GM12878 (cell line): ENCODE measurements around the gene C1orf50. TPM values are rescaled to one million over a fixed set of nuclear protein-coding genes. Genes with fewer than 3 reads are reported as not detected.

Experiments used
- ATAC-seq: fragments of 200-7000 bp; cut with Tn5 transposase; 3 replicates; pipeline ENCODE4 v1.9.1; 2020; ENCODE audit warnings: mild to moderate bottlenecking, moderate library complexity
- BruUV-seq: library from RNA; stranded (reverse); fragments of 400-500 nt; replicated peaks from 2 replicates; lab custom pipeline; 2021; lab: Mats Ljungman, UMichigan
- CTCF ChIA-PET: fragments of 300-600 bp; sonication (Branson Sonifier 250); formaldehyde crosslinking; extraction: SDS; loops from one replicate; lab custom pipeline; 2021; ENCODE audit warnings: inconsistent platforms; lab: Yijun Ruan, JAX
- POLR2A ChIA-PET: fragments of 350-600 bp; formaldehyde crosslinking; extraction: SDS; loops from one replicate; lab custom pipeline; 2021; ENCODE audit warnings: inconsistent platforms; lab: Charles Lee
- RAD21 ChIA-PET: fragments of 300-600 bp; sonication (Branson Sonifier 250); formaldehyde crosslinking; loops from one replicate; lab custom pipeline; 2023; ENCODE audit warnings: antibody characterized with exemption; ENCODE audit not compliant: unreplicated experiment; lab: Charles Lee
- SMC1A ChIA-PET: fragments of 300-600 bp; sonication (Branson Sonifier 250); formaldehyde crosslinking; loops from one replicate; lab custom pipeline; 2023; ENCODE audit not compliant: unreplicated experiment, uncharacterized antibody; lab: Charles Lee
- DNase-seq: peaks from one replicate; pipeline ENCODE4 v3.0.0-alpha.2; 2011; ENCODE audit warnings: low read depth, low spot score
- FAIRE-seq: peaks from 3 replicates; lab custom pipeline; 2011; peaks lifted over from hg19 to GRCh38; lab: Jason Lieb, UNC
- H2AFZ ChIP-seq: 2 replicates; pipeline ENCODE4 v1.6.0; 2011; ENCODE audit warnings: low read depth, low read length, control low read depth; ENCODE audit not compliant: control insufficient read depth
- H3K27ac ChIP-seq: 2 replicates; pipeline ENCODE4 v1.5.1; 2011; ENCODE audit warnings: control low read depth; ENCODE audit not compliant: control insufficient read depth, insufficient read depth
- H3K27me3 ChIP-seq, 2 experiments: replicated peaks in 1 of 2; 2 replicates each; pipeline versions ENCODE4 v1.6.0 to v1.6.1; 2011; ENCODE audit warnings: low read length in 1 of 2; ENCODE audit not compliant: control insufficient read depth in 2 of 2, insufficient read depth in 2 of 2
- H3K36me3 ChIP-seq, 2 experiments: 2 replicates each; pipeline ENCODE4 v1.5.1; 2011; ENCODE audit warnings: low read length in 1 of 2; ENCODE audit not compliant: control insufficient read depth in 2 of 2, insufficient read depth in 2 of 2
- H3K4me1 ChIP-seq: 2 replicates; pipeline ENCODE4 v1.6.1; 2011; ENCODE audit warnings: mild to moderate bottlenecking, low read length, moderate library complexity, mixed read lengths; ENCODE audit not compliant: control insufficient read depth, insufficient read depth
- H3K4me2 ChIP-seq: 2 replicates; pipeline ENCODE4 v1.6.0; 2011; ENCODE audit warnings: control low read depth; ENCODE audit not compliant: control insufficient read depth, insufficient read depth
- H3K4me3 ChIP-seq: fragments of 200-600 bp; sonication (generic); 2 replicates; pipeline ENCODE4 v1.5.1; 2016
- H3K79me2 ChIP-seq: 2 replicates; pipeline ENCODE4 v1.6.0; 2011; ENCODE audit warnings: low read length; ENCODE audit not compliant: control insufficient read depth, insufficient read depth
- H3K9ac ChIP-seq: 2 replicates; pipeline ENCODE4 v1.8.0; 2011; ENCODE audit warnings: low read length, control low read depth, mixed read lengths; ENCODE audit not compliant: control insufficient read depth, insufficient read depth
- H3K9me3 ChIP-seq: replicated peaks from 3 replicates; pipeline ENCODE4 v1.5.1; 2011; ENCODE audit warnings: mild to moderate bottlenecking, low read length; ENCODE audit not compliant: control insufficient read depth, insufficient read depth
- H4K20me1 ChIP-seq: 2 replicates; pipeline ENCODE4 v1.6.0; 2011; ENCODE audit not compliant: control insufficient read depth, insufficient read depth
- JUND ChIP-seq: IDR thresholded peaks from 2 replicates; pipeline ENCODE4 v1.6.1; 2012; ENCODE audit warnings: low read depth, mild to moderate bottlenecking, low read length, improper control_type of control experiment, moderate library complexity
- POLR2AphosphoS5 ChIP-seq: IDR thresholded peaks from 2 replicates; pipeline ENCODE4 v1.6.1; 2011; ENCODE audit warnings: mild to moderate bottlenecking, low read length, inconsistent platforms
- RBBP5 ChIP-seq: fragments of 200-600 bp; sonication (generic); conservative IDR thresholded peaks from 2 replicates; pipeline ENCODE4 v1.6.1; 2016
- RUNX3 ChIP-seq: IDR thresholded peaks from 2 replicates; pipeline ENCODE4 v1.6.1; 2012; ENCODE audit warnings: low read length, inconsistent platforms
- SPI1 ChIP-seq: IDR thresholded peaks from 2 replicates; pipeline ENCODE4 v1.6.1; 2011; ENCODE audit warnings: low read depth, mild to moderate bottlenecking, low read length, moderate library complexity, borderline replicate concordance; ENCODE audit not compliant: insufficient read depth
- SRF ChIP-seq, 2 experiments: IDR thresholded peaks; 2 replicates each; pipeline ENCODE4 v1.6.1; 2011; ENCODE audit warnings: low read depth in 2 of 2, low read length in 2 of 2, mild to moderate bottlenecking in 1 of 2, moderate library complexity in 1 of 2
- YBX1 ChIP-seq: fragments of 450-650 bp; IDR thresholded peaks from 2 replicates; pipeline ENCODE4 v1.6.1; 2016; ENCODE audit warnings: antibody characterized with exemption
- ZNF622 ChIP-seq: fragments of 450-650 bp; IDR thresholded peaks from 2 replicates; pipeline ENCODE4 v1.6.1; 2017; ENCODE audit warnings: mild to moderate bottlenecking, inconsistent platforms
- WGBS: methylation state at CpG from one replicate; pipeline ENCODE4 v1.1.6; 2016; ENCODE audit warnings: low lambda C conversion rate; ENCODE audit not compliant: insufficient replicate concordance, insufficient coverage; ENCODE audit errors: missing lambda C conversion rate; 5-methylcytosine and 5-hydroxymethylcytosine counted together
- in situ Hi-C: fragments of 300-500 bp; cut with MboI; formaldehyde crosslinking; loops from 9 replicates; pipeline ENCODE4 v1.14.3; 2018; ENCODE audit warnings: mixed read lengths
- intact Hi-C: fragments of 100-400 bp; cut with micrococcal nuclease; formaldehyde crosslinking; loops from one replicate; pipeline ENCODE4 v1.14.2; 2022; ENCODE audit not compliant: unreplicated experiment
- polyA plus RNA-seq, 11 experiments: library from polyadenylated mRNA; depleted of rRNA in 4 of 11; unstranded in 6 of 11; stranded (reverse) in 5 of 11; fragments of >200 nt; fragmentation: Nextera tagmentation in 4 of 11; fragmentation: Illumina TruSeq in 1 of 11; extraction: Ambion mirVana in 4 of 11; extraction: Trizol in 1 of 11; gene quantifications; 1 replicate in 1 of 11; 2 replicates in 10 of 11; pipeline versions ENCODE4 v1.2.1 to v1.2.3, GENCODE V29; 2011 to 2016; ENCODE audit warnings: inconsistent platforms in 2 of 11, missing spikeins in 2 of 11, low read depth in 1 of 11
- total RNA-seq, 4 experiments: library from RNA; depleted of rRNA in 3 of 4; stranded (reverse); fragments of >200 nt in 3 of 4; fragmentation: Illumina TruSeq in 1 of 4; extraction: Trizol in 1 of 4; gene quantifications; 2 replicates each; pipeline versions ENCODE4 v1.2.1 to v1.2.3, GENCODE V29; 2013 to 2021
- TF ChIP-seq, protein P1 (sequence below): fragments of 150-350 bp; IDR thresholded peaks from 2 replicates; pipeline ENCODE4 v1.6.1; 2016; ENCODE audit warnings: low read depth, low read length
- TF ChIP-seq, protein P2 (sequence below): fragments of 450-650 bp; IDR thresholded peaks from 2 replicates; pipeline ENCODE4 v1.6.1; 2017; ENCODE audit warnings: low read depth, mild to moderate bottlenecking, moderate library complexity

Gene C1orf50
- total and polyA plus RNA-seq, 10 of the 15 experiments (the other 5 are each of a cell fraction or from before 2014, with no cell fraction given), result 1.2 to 10.7 (median 6.7) TPM

DNA sequence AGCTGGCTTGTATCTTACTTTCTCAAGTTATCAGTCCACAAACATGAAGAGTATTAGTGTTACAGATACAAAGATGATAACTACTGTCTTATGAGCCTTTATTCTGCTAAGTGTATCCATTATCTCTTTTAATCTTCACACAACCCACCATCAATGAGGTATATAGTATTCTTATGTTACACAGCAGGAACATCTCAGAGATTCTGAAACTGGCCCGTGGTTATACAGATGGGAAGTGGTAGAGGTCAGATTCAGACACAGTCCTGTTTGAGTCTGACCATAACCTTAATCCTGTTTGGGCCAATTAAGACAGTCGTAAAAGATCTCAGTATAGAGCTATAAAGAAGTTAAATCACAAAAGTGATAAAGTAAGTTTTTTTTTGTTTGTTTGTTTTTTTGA is 12.7 kb downstream of the C1orf50 start:
- H3K79me2 ChIP-seq, result no peaks in the 10 kb centered on the region
- RAD21 ChIA-PET, result interaction anchor here (0.9 to 5.2 kb wide), 3 partner anchors 12 to 294 kb away, joined by 4 to 92 read pairs (median 25); partner anchors contain the start of genes C1orf50 and P3H1
- peaks cover 10 to 21% of the 10 kb centered on the region in 2 experiments for H3K36me3 ChIP-seq
- H2AFZ ChIP-seq, result no peak overlapping the region
- WGBS, result 19% methylated on average over 2 of the region's 2 CpGs
- no peak overlapping the region for H3K4me3 ChIP-seq
- SMC1A ChIA-PET, result interaction anchor here (1.1 to 5.6 kb wide), 5 partner anchors 12 to 295 kb away, joined by 4 to 53 read pairs (median 21); partner anchors contain the start of genes C1orf50 and P3H1
- POLR2A ChIA-PET, result interaction anchor here (0.5 to 1.9 kb wide), 3 partner anchors 13 to 296 kb away, joined by 3 to 7 read pairs (median 5); partner anchors contain the start of genes C1orf50, ERMAP and P3H1
- no peak for FAIRE-seq
- H3K9ac ChIP-seq, result no peak overlapping the region
- peaks cover 5% of the 10 kb centered on the region; the same call in 1 of the 2 replicates for H3K4me1 ChIP-seq
- peak; percentile 88 for ATAC-seq
- intact Hi-C loops (loop anchor here (2.0 kb wide), 1 partner anchor 133 kb away; no protein-coding TSS in a partner anchor), in situ Hi-C loops (loop anchor here (5.0 kb wide), 1 partner anchor 288 kb away; no protein-coding TSS in a partner anchor)
- no peaks in the 10 kb centered on the region for H4K20me1 ChIP-seq
- H3K27me3 ChIP-seq, result no peaks in the 10 kb centered on the region
- no peak overlapping the region for H3K27ac ChIP-seq
- CTCF ChIA-PET, result interaction anchor here (0.9 to 2.1 kb wide), 7 partner anchors 9 to 297 kb away, joined by 3 to 39 read pairs (median 4); partner anchors contain the start of genes ERMAP and SVBP
- no TSS peak for BruUV-seq
- H3K9me3 ChIP-seq, result no peaks in the 10 kb centered on the region
- H3K4me2 ChIP-seq, result no peak overlapping the region
- DNase-seq, result no peak
- TF ChIP-seq SPI1, result peak; percentile 53; the same call in 1 of the 2 replicates
- TF ChIP-seq SRF (IDR thresholded peaks at IDR 0.05; ENCODE audit: low read depth in 2 of 2, low read length in 2 of 2), result no peak
- peak; percentile 27; the same call in 1 of the 2 replicates for TF ChIP-seq RUNX3

DNA sequence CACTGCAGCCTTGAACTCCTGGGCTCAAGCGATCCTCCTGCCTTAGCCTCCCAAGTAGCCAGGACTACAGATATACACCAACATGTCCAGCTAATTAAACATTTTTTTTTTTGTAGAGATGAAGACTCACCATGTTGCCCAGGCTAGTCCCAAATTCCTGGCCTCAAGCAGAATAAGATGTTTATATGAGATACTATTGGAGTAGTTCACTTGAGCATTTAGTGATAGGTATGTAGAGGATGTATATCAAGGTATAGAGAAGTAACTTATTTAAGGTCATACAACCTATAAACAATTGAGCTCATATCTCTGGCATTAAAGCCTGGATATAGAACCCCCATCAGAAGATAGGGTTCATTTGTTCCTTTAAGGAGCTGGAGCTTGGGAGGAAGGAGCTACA is 13.1 kb downstream of the C1orf50 start:
- ChIA-PET CTCF (interaction anchor here (1.0 to 2.0 kb wide), 5 partner anchors 10 to 294 kb away, joined by 3 to 39 read pairs (median 4); no protein-coding TSS in a partner anchor), SMC1A (interaction anchor here (0.6 to 5.6 kb wide), 7 partner anchors 12 to 295 kb away, joined by 3 to 53 read pairs (median 21); partner anchors contain the start of genes C1orf50, P3H1 and ZNF691), RAD21 (interaction anchor here (0.9 to 5.2 kb wide), 4 partner anchors 12 to 293 kb away, joined by 4 to 92 read pairs (median 14); partner anchors contain the start of genes C1orf50 and P3H1), POLR2A (interaction anchor here (0.5 to 1.3 kb wide), 2 partner anchors 36 to 295 kb away, joined by 3 to 5 read pairs; partner anchors contain the start of gene ERMAP)
- Histone ChIP-seq H3K4me1 (peaks cover 5% of the 10 kb centered on the region; the same call in 1 of the 2 replicates), H3K79me2 (no peaks in the 10 kb centered on the region), H4K20me1 (no peaks in the 10 kb centered on the region), H3K9me3 (no peaks in the 10 kb centered on the region), H3K9ac (no peak overlapping the region), H3K27ac (no peak overlapping the region), H3K36me3 (peaks cover 8 to 17% of the 10 kb centered on the region in 2 experiments), H2AFZ (no peak overlapping the region), H3K4me3 (no peak overlapping the region), H3K27me3 (no peaks in the 10 kb centered on the region), H3K4me2 (no peak overlapping the region)
- ATAC-seq (no peak), FAIRE-seq (no peak), DNase-seq (no peak)
- WGBS, result 100% methylated on average over 1 of the region's 1 CpG
- intact Hi-C loops (no loop called here), in situ Hi-C loops (loop anchor here (5.0 kb wide), 1 partner anchor 287 kb away; no protein-coding TSS in a partner anchor)
- BruUV-seq, result no TSS peak
- TF ChIP-seq YBX1 (no peak), POLR2AphosphoS5 (no peak), ZNF622 (no peak), JUND (no peak), RBBP5 (no peak)
- TF ChIP-seq, protein P1, sequence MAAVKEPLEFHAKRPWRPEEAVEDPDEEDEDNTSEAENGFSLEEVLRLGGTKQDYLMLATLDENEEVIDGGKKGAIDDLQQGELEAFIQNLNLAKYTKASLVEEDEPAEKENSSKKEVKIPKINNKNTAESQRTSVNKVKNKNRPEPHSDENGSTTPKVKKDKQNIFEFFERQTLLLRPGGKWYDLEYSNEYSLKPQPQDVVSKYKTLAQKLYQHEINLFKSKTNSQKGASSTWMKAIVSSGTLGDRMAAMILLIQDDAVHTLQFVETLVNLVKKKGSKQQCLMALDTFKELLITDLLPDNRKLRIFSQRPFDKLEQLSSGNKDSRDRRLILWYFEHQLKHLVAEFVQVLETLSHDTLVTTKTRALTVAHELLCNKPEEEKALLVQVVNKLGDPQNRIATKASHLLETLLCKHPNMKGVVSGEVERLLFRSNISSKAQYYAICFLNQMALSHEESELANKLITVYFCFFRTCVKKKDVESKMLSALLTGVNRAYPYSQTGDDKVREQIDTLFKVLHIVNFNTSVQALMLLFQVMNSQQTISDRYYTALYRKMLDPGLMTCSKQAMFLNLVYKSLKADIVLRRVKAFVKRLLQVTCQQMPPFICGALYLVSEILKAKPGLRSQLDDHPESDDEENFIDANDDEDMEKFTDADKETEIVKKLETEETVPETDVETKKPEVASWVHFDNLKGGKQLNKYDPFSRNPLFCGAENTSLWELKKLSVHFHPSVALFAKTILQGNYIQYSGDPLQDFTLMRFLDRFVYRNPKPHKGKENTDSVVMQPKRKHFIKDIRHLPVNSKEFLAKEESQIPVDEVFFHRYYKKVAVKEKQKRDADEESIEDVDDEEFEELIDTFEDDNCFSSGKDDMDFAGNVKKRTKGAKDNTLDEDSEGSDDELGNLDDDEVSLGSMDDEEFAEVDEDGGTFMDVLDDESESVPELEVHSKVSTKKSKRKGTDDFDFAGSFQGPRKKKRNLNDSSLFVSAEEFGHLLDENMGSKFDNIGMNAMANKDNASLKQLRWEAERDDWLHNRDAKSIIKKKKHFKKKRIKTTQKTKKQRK, result no peak
- TF ChIP-seq, protein P2, sequence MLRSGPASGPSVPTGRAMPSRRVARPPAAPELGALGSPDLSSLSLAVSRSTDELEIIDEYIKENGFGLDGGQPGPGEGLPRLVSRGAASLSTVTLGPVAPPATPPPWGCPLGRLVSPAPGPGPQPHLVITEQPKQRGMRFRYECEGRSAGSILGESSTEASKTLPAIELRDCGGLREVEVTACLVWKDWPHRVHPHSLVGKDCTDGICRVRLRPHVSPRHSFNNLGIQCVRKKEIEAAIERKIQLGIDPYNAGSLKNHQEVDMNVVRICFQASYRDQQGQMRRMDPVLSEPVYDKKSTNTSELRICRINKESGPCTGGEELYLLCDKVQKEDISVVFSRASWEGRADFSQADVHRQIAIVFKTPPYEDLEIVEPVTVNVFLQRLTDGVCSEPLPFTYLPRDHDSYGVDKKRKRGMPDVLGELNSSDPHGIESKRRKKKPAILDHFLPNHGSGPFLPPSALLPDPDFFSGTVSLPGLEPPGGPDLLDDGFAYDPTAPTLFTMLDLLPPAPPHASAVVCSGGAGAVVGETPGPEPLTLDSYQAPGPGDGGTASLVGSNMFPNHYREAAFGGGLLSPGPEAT, result no peak
